ENCODE results near the gene LIMS4. TPM values are rescaled to one million over a fixed set of nuclear protein-coding genes. Genes with fewer than 3 reads are reported as not detected.
"Not testable (repeated sequence)": the region's sequence is repeated elsewhere in the genome, so short reads cannot be mapped to it uniquely, and the experiment has no call there.

LIMS4 gene
- total RNA-seq, 1 donor from 2014 or later = 0.49 TPM

DNA sequence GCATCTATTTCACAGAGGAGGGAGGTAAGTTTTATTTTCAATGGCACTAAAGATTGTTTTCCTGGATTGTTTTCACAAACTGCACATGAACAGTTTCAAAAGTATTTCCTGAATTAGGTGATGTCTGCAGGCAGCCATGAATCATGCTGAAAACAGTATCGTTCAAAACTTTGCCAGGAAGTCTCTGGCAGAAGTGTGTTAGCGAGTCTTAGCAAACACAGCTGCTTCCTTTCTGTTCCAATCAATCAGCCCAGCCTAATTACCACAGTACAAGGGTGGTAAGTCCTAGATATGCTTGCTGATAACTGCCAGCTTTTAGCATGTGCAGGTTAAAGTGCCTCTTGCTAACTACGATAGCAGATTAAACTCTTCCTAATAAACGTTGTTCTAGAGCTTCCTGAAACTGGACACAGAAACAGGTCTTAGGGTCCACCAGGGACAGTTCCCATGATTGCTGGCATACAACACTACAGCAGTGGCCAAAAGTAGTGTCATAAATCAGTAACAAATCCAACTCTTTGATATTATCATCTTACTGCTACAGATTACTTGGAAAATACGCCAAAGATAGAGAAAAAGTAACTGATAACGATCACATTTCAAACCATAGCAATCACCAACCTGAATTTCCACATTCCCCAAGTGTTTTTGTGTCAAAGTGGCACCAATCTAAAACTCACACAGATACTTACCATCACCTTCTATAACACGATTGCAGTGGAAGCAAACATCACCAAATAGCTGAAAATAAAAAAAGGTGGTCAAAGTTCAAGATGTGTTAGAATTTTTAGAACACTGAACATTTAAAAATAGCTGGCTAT lies 23.3 kb downstream of the LIMS4 start:
- DNase-seq = not testable (repeated sequence)

DNA sequence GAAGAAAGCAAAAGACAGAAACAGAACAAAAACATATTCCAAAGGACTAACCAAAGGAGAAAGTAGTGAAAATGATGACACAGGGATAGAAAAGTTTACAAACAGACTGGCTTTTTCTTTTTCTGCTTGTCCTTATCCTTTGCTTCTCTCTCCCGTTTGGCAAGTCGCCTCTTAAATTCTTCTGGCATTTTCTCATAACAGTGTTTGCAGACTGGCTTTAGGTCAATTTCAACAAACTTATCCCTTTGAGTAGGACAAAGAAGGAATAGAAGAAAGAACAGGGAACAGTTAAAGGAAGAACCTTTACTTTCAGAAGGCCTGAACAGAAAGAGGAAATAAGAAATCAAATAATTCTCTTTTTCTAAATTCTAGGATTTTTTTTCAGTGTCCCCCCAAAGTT lies 26.0 kb downstream of the LIMS4 start:
- DNase-seq = not testable (repeated sequence)

DNA sequence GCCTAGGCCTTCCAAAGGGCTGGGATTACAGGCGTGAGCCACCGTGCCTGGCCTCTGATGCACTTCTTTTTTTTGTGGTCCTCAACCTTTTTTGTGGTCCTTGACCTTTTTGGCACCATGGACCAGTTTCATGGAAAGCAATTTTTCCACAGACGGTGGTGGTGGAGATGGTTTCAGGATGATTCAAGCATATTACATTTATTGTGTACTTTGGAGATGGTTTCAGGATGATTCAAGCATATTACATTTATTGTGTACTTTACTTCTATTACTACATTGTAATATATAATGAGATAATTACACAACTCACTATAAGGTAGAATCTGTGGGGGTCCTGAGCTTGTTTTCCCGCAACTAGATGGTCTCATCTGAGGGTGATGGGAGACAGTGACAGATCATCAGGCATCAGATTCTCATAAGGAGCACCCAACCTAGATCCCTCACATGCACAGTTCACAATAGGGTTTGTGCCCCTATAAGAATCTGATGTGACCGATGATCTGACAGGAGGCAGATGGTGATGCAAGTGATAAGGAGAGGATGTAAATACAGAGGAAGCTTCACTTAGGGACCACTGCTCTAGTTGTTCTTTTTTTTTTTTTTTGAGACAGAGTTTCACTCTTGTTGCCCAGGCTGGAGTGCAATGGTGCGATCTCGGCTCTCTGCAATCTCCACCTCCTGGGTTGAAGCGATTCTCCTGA lies 29.2 kb downstream of the LIMS4 start:
- not testable (repeated sequence) for DNase-seq

DNA sequence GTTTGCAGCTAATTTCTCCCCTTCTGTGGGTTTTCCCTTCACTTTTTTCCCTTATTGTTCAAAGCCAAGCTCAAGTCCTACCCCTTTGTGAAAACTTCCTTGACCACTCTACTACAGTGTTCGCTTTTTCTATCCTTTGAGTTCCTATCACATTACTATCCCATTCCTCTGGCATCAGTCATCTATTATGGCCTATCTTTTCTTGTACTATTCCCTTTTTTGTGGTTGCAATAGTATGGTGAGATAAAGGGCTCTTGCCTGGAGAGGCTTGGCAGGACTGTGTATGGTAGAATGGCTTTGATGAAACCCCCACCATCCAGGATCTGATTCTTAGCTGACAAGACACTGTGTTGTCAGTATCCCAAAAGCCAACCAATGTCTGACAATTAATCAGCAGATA lies 30.7 kb downstream of the LIMS4 start:
- DNase-seq = not testable (repeated sequence)

DNA sequence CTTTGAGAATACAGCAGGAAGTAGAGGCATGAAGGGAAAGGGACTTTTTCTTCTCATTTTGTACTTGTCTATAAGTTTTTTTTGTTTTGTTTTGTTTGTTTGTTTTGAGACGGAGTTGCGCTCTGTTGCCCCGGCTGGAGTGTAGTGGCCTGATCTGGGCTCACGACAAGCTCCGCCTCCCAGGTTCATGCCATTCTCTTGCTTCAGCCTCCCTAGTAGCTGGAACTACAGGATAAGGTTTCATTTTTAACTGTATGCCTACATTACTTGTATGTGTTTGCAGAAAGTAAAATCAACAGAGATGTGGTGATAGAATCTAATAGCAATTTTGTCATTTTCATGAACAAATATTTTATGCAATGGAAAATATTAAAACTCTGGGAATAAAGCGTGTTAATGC lies 38.1 kb downstream of the LIMS4 start:
- not testable (repeated sequence) for DNase-seq

DNA sequence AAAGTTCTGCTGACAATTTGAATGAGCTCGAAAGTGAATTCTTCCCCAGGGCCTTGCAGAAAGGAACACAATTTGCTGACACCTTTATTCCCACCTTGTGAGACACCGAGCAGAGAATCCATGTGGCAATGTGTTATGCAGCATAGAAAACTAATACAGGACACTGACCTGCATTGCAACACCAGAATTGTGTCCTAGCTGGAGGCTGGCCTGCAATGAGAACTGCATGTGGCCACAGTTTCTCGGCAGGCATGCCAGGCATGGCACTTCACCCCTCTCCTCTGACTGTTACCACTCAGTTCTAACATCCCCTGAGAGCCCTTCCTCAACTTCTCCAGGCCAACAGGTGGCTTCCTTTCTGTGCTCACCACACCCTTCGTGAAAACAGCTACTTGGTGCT lies 46.9 kb downstream of the LIMS4 start:
- DNase-seq = not testable (repeated sequence)

DNA sequence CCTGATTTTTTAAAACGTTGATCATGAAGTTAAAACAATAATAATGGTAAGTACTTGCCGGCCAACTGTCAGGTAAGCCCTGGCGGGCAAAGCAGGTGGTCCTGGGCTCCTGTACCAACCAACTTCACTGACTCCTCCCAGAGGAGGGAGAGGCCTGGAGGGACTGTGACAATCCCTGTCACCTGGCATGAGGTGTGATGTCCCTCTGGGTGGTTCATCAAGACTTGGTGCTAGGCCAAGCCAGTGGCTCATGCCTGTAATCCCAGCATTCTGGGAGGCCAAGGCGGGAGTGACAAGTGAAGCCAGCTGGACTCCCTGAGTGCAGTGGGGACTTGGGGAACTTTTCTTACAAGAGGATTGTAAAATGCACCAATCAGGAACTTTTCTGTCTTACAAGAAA lies 48.2 kb downstream of the LIMS4 start:
- DNase-seq = not testable (repeated sequence)

DNA sequence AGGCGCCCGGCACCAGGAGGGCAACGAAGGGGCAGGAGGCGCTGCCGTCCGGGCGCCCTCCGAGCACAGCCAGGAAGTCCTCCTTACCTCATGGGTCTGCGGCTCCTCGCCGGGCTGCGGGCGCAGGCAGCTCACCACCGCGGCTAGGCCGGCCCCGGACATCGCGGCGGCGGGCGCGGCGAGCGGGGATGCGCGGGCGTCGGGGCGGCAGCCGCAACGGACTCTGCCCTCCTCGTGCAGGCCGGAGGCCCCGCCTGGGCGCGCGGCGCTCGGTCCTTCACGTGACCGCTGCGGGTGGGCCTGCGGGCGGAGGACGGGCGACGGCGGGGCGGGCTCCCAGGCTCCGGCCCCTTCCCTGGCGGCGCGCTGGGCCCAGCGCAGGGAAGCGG lies 49.0 kb downstream of the LIMS4 start:
- not testable (repeated sequence) for DNase-seq

DNA sequence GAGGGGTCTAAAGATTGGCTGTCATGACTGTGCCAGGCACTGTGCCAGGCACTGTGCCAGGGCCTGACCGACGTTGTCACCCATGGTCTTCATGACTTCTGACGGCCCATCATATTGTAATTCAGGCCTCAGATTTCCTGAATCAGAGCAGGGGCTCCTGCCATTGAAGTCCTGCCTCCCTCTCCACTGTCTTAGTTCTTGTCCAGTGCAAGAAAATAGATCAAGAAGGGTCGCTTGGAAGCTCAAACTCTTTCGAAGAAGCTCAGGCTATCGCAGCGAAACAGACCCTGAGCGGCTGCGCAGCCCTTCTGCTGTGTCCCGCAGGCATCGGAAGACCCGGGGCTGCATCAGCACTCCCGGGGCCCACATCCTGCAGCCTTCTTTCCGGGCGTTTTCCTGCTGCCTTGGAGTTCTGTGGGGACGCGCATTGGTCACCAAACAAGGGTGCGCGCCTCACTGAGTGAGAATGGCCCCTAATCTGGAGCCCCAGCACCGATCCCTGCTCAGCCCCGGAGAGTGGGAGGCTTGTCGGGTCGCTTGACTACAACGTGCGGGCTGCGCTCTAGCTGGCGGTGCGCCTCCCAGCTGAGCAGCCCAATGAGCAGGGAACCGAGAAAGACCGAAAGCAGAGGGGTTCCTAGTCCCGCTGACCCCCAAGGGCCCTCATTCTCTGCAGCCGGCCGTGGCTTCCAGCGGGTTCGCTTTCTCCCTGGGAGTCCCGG lies 49.6 kb downstream of the LIMS4 start:
- DNase-seq = not testable (repeated sequence)

DNA sequence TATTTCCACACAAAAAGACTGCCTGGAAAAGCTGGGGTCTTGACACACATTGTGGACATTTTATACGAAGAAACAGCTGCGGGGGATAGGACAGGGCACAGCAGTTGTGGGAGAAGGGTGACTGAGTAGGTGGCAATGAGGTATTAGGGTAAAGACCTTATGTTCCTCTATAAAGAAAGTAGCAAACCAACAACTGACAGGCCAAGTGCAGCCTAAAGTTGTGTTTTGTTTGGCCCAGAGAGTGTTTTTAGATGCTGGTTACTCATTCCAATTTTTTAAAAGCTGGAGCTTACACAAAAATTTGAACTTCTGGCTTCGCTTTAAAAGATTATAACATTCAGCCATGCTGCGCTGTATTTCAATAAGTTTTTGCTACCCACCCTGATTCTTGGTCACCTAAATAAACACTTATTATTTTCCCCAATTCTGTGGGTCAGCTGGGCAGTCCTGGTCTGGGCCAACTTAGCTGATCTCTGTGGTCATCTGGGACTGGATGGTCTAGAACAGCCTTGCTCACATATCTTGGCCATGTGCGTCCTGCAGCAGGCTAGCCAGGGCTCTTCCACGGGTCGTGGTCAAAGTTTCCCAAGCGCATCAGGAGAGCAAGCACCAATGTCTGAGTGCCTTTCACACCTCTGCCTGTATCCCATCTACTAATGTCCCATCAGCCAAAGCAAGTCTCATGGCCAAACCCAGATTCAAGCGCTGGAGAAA lies 51.8 kb downstream of the LIMS4 start:
- DNase-seq = not testable (repeated sequence)

DNA sequence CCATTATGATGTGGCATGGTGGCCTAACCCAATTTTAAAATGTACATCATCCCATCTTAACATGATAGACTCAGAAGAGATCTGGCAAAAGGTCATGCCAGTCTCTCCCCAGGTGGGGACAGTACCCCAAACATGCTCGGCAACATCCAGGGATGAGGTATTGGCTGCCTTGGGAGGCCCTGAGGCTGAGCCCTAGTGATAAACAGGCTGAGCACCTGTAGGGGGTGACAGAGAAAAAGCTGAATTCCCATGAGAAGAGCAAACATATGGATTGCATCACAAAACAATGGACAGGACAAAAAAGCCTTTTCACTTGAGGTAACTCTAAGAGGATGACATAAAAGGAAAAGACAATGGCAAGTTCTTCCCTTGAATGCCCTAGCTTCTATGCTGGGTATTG lies 65.5 kb downstream of the LIMS4 start:
- DNase-seq = not testable (repeated sequence)

DNA sequence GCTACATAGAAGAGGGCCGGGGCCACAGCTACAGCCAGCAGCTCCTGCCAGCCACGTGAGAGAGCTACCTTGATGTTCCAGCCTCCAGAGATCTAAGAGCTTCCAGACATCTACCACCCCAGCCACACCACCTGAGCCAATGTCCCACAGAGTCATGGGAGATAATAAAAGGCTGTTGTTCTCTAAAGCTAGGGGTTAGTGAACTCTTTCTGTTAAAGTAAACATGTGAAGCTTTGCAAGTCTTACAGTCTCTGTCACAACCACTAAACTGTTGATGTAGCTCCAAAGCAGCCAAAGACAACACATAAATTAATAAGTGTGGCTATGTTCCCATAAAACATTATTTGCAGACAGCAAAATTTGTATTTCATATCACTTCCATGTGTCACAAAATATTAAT lies 67.6 kb downstream of the LIMS4 start:
- DNase-seq = not testable (repeated sequence)

DNA sequence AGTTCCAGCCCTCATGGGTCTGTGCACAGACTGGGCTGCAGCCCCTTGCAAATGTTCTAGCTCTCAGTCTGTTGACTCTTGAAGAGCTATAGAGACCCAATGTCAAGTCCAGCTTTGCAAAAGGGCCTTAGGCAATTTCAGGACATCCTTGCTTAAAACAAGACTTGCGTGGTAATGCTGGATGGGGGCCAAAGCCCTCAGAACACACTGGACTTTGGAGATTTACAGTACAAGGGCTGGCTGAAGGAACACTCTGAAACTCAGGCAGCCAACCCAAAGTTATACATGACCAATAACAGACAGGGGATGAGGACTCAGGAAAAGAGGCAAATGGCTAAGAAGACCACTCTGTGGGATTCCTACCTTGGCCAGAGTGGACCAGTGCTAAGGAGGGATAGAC lies 68.4 kb downstream of the LIMS4 start:
- not testable (repeated sequence) for DNase-seq

DNA sequence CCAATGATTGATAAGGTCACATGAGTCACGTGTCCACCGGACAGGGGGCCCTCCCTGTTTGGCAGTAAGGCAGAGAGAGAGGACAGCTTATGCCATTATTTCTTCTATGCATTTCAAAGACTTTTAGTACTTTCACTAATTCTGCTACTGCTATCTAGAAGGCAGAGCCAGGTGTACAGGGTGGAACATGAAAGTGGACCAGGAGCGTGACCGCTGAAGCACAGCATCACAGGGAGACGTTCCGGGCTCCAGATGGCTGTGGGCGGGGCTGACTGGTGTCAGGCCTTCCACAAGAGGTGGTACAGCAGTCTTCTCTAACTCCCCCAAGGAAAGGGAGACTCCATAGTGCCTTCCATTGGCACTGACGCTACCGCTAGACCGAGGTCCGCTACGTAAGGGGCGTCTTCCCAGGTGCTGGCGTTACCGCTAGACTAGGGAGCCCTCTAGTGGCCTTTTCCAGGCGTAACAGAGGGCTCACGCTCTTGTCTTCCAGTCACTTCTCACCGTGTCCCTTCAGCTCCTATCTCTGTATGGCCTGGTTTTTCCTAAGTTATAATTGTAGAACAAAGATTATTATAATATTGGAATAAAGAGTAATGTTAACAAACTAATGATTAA lies 71.5 kb downstream of the LIMS4 start:
- not testable (repeated sequence) for DNase-seq

DNA sequence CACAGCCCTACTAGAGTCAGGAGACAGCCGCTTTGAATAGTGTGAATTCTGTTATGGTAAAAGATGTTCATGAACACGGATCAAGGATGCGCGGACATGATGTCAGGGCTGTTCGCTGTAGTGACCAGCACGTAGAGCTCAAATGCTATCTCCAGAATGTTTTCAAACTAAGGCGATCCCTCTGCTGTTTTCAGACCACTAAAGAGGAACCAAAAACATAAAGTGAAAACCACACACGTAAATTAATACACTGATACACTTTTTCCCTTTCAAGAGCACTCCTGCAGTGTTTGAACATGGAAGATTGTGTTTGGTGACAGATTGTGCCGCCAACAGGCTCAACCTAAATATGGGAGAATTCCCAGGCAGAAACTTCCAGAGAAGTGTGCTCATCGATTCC lies 73.2 kb downstream of the LIMS4 start:
- DNase-seq = not testable (repeated sequence)

DNA sequence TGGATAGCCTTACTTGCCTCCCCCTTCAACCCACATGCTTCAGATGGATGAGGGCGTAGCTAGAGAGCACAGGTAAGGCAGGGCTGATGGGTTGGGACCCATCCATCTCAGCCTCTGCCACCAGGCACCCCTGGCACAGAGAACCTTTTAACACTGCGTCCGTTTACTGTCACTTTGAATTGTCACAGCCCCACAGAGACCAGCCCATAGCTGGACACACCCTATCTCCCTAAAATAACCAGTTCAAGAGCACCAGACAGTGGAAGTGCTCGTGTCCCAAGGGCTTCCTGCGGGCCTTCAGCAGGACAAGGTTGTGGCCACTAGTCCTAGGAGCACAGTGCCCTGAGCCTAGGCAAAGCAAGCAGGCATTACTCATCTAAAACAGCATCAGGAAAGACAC lies 76.6 kb downstream of the LIMS4 start:
- DNase-seq = not testable (repeated sequence)

Small RNA genes lying within 50 kb of the gene (small RNA-seq; reads per million reads assigned to genes)
- gene AC108938.1 (ENCODE audit: low replicate concordance) = not detected

Other genes with a start within 250 kb of the LIMS4 start
- gene RGPD6, start 104.4 kb upstream of the LIMS4 start, total RNA-seq = 71.9 TPM
- gene BUB1, start 205.2 kb upstream of the LIMS4 start, total RNA-seq = 16.7 TPM